ENCODE results near the gene TSEN15. TPM values are rescaled to one million over a fixed set of nuclear protein-coding genes. Genes with fewer than 3 reads are reported as not detected.

TSEN15 gene
- total and polyA plus RNA-seq, 2 experiments from 2014 or later = 52.4 to 64.4 TPM

GRCh38 chr1:184112176-184112948 is 60.8 kb downstream of the TSEN15 start:
- DNase-seq (ENCODE audit: low read depth in 1 of 2, low spot score in 1 of 2) = no peak
- Histone ChIP-seq H3K36me3 (no peaks in the 10 kb centered on the region), H3K4me1 (ENCODE audit: low read depth) (peaks cover 12% of the 10 kb centered on the region), H3K9me3 (ENCODE audit: low read depth) (no peaks in the 10 kb centered on the region), H3K4me3 (no peak overlapping the region), H3K27me3 (no peaks in the 10 kb centered on the region), H3K27ac (no peak overlapping the region)
- no peak for TF ChIP-seq CTCF (IDR thresholded peaks at IDR 0.05; ENCODE audit: low read depth, low read length)

- Histone ChIP-seq H3K27ac (no peak overlapping the region), H3K36me3 (no peaks in the 10 kb centered on the region), H3K4me3 (no peak overlapping the region), H3K27me3 (no peaks in the 10 kb centered on the region), H3K4me1 (ENCODE audit: low read depth) (peaks cover 12% of the 10 kb centered on the region), H3K9me3 (ENCODE audit: low read depth) (no peaks in the 10 kb centered on the region)
- DNase-seq (ENCODE audit: low read depth in 1 of 2, low spot score in 1 of 2) = peak; percentile 28 to 38
- no peak for TF ChIP-seq CTCF (IDR thresholded peaks at IDR 0.05; ENCODE audit: low read depth, low read length)
Observed at GRCh38 chr1:184113251-184113650, 61.7 kb downstream of the TSEN15 start.

- TF ChIP-seq CTCF (IDR thresholded peaks at IDR 0.05; ENCODE audit: low read depth, low read length) = no peak
Observed at GRCh38 chr1:184114818-184115398, 63.4 kb downstream of the TSEN15 start.

GRCh38 chr1:184116287-184116686 is 64.8 kb downstream of the TSEN15 start:
- Histone ChIP-seq H3K4me3 (no peak overlapping the region), H3K27me3 (no peaks in the 10 kb centered on the region), H3K27ac (no peak overlapping the region), H3K9me3 (ENCODE audit: low read depth) (no peaks in the 10 kb centered on the region), H3K36me3 (no peaks in the 10 kb centered on the region), H3K4me1 (ENCODE audit: low read depth) (peaks cover 12% of the 10 kb centered on the region)
- no peak for DNase-seq (ENCODE audit: low read depth in 1 of 2, low spot score in 1 of 2)
- TF ChIP-seq CTCF (IDR thresholded peaks at IDR 0.05; ENCODE audit: low read depth, low read length) = no peak

More at GRCh38 chr1:184114818-184115398, 63.4 kb downstream of the TSEN15 start:
- Histone ChIP-seq H3K27me3 (no peaks in the 10 kb centered on the region), H3K36me3 (no peaks in the 10 kb centered on the region), H3K27ac (no peak overlapping the region), H3K9me3 (ENCODE audit: low read depth) (no peaks in the 10 kb centered on the region), H3K4me3 (no peak overlapping the region), H3K4me1 (ENCODE audit: low read depth) (peaks cover 12% of the 10 kb centered on the region)
- no peak for DNase-seq (ENCODE audit: low read depth in 1 of 2, low spot score in 1 of 2)

GRCh38 chr1:184118046-184118445 is 66.5 kb downstream of the TSEN15 start:
- Histone ChIP-seq H3K36me3 (no peaks in the 10 kb centered on the region), H3K27ac (no peak overlapping the region), H3K27me3 (no peaks in the 10 kb centered on the region), H3K4me1 (ENCODE audit: low read depth) (peaks cover 7% of the 10 kb centered on the region), H3K4me3 (no peak overlapping the region), H3K9me3 (ENCODE audit: low read depth) (no peaks in the 10 kb centered on the region)
- no peak for TF ChIP-seq CTCF (IDR thresholded peaks at IDR 0.05; ENCODE audit: low read depth, low read length)
- DNase-seq (ENCODE audit: low read depth in 1 of 2, low spot score in 1 of 2) = peak in 1 of 2 donors; percentile 96

Other genes with a start within 250 kb of the TSEN15 start
- 20.6 and 22.8 TPM in 2 replicates for gene RGL1, start 246.6 kb upstream of the TSEN15 start, total RNA-seq
- 21.6 and 24.1 TPM in 2 replicates for gene RGL1, start 246.6 kb upstream of the TSEN15 start, polyA plus RNA-seq
- 12.9 and 31.5 TPM in 2 replicates for gene COLGALT2, start 14.0 kb upstream of the TSEN15 start, total RNA-seq
- gene COLGALT2, start 14.0 kb upstream of the TSEN15 start, polyA plus RNA-seq = 14.1 and 22.3 TPM in 2 replicates